MCF 10A (cell line): ENCODE results near the gene KLK10. TPM values are rescaled to one million over a fixed set of nuclear protein-coding genes. Genes with fewer than 3 reads are reported as not detected.

ENCODE experiments used
- BruUV-seq: library from RNA; stranded (reverse); fragments of 400-500 nt; replicated peaks from 2 replicates; lab custom pipeline; 2021; lab: Mats Ljungman, UMichigan
- CTCF ChIA-PET: fragments of 300-600 bp; sonication (Branson Sonifier 250); formaldehyde crosslinking; extraction: SDS; loops from one replicate; lab custom pipeline; 2021; ENCODE audit warnings: antibody characterized with exemption, inconsistent platforms; lab: Yijun Ruan, JAX
- POLR2A ChIA-PET: fragments of 300-600, 350-650 bp; sonication (Branson Sonifier 250); formaldehyde crosslinking; extraction: SDS; loops from one replicate; lab custom pipeline; 2020; ENCODE audit warnings: antibody characterized with exemption, inconsistent platforms; lab: Yijun Ruan, JAX
- DNase-seq: peaks from one replicate; pipeline ENCODE4 v3.0.0-alpha.2; 2018; ENCODE audit not compliant: unreplicated experiment
- H3K27ac Mint-ChIP-seq: one replicate; pipeline ENCODE4 v1.8.0; 2022; ENCODE audit warnings: mild to moderate bottlenecking, low read depth, mixed read lengths; ENCODE audit not compliant: unreplicated experiment
- H3K27me3 Mint-ChIP-seq: one replicate; pipeline ENCODE4 v1.8.0; 2022; ENCODE audit warnings: mixed read lengths; ENCODE audit not compliant: insufficient read depth, unreplicated experiment
- H3K36me3 Mint-ChIP-seq: one replicate; pipeline ENCODE4 v1.8.0; 2022; ENCODE audit warnings: mild to moderate bottlenecking, moderate library complexity, mixed read lengths; ENCODE audit not compliant: insufficient read depth, unreplicated experiment
- H3K4me1 Mint-ChIP-seq: one replicate; pipeline ENCODE4 v1.8.0; 2022; ENCODE audit warnings: mixed read lengths; ENCODE audit not compliant: insufficient read depth, unreplicated experiment
- H3K4me3 Mint-ChIP-seq: one replicate; pipeline ENCODE4 v1.8.0; 2022; ENCODE audit warnings: mild to moderate bottlenecking, moderate library complexity, mixed read lengths; ENCODE audit not compliant: unreplicated experiment
- H3K9me3 Mint-ChIP-seq: one replicate; pipeline ENCODE4 v1.8.0; 2022; ENCODE audit warnings: mixed read lengths; ENCODE audit not compliant: unreplicated experiment
- CTCF ChIP-seq: fragments of 200-600 bp; IDR thresholded peaks from one replicate; pipeline ENCODE4 v1.8.0; 2022; ENCODE audit warnings: antibody characterized with exemption, mild to moderate bottlenecking; ENCODE audit not compliant: unreplicated experiment
- intact Hi-C: fragments of 100-400 bp; cut with micrococcal nuclease; formaldehyde crosslinking; loops from 2 replicates; pipeline ENCODE4 v1.14.1; 2022
- total RNA-seq: library from RNA; stranded (reverse); gene quantifications from 2 replicates; pipeline ENCODE4 v1.2.3, GENCODE V29; 2022

KLK10 gene
- total RNA-seq, 1 experiment from 2014 or later: not detected

- DNase-seq: no peak
- no peak overlapping the region for H3K27ac Mint-ChIP-seq
- peaks cover 6% of the 10 kb centered on the region for H3K9me3 Mint-ChIP-seq
- TF ChIP-seq CTCF: no peak
- POLR2A ChIA-PET: interaction anchor here (1.0 kb wide), 1 partner anchor 21 kb away, joined by 4 read pairs; no protein-coding TSS in a partner anchor
- H3K36me3 Mint-ChIP-seq: peaks cover 6% of the 10 kb centered on the region
- peaks cover 11% of the 10 kb centered on the region for H3K27me3 Mint-ChIP-seq
- intact Hi-C loops: no loop called here
- no TSS peak for BruUV-seq
- CTCF ChIA-PET: interaction anchor here (0.5 kb wide), 1 partner anchor 94 kb away, joined by 3 read pairs; no protein-coding TSS in a partner anchor
- no peak overlapping the region for H3K4me3 Mint-ChIP-seq
- no peaks in the 10 kb centered on the region for H3K4me1 Mint-ChIP-seq
These were observed 18.5 kb downstream of the KLK10 start for GRCh38 chr19:51000981-51001380.

- TF ChIP-seq CTCF: no peak
- no peak overlapping the region for H3K4me3 Mint-ChIP-seq
- peaks cover 11% of the 10 kb centered on the region for H3K27me3 Mint-ChIP-seq
- peaks cover 6% of the 10 kb centered on the region for H3K9me3 Mint-ChIP-seq
- no peaks in the 10 kb centered on the region for H3K4me1 Mint-ChIP-seq
- peaks cover 6% of the 10 kb centered on the region for H3K36me3 Mint-ChIP-seq
- DNase-seq: no peak
- POLR2A ChIA-PET: interaction anchor here (1.0 kb wide), 1 partner anchor 20 kb away, joined by 4 read pairs; no protein-coding TSS in a partner anchor
- intact Hi-C loops: no loop called here
- CTCF ChIA-PET: no interaction called here
- H3K27ac Mint-ChIP-seq: no peak overlapping the region
- BruUV-seq: no TSS peak
These were observed 19.1 kb downstream of the KLK10 start for GRCh38 chr19:51000426-51000825.

- no TSS peak for BruUV-seq
- ChIA-PET POLR2A (no interaction called here), CTCF (interaction anchor here (0.6 to 1.0 kb wide), 2 partner anchors 19 to 616 kb away, joined by 3 to 4 read pairs; no protein-coding TSS in a partner anchor)
- no peak overlapping the region for H3K4me3 Mint-ChIP-seq
- DNase-seq: no peak
- intact Hi-C loops: no loop called here
- no peak overlapping the region for H3K27ac Mint-ChIP-seq
- no peaks in the 10 kb centered on the region for H3K4me1 Mint-ChIP-seq
- H3K27me3 Mint-ChIP-seq: peaks cover 11% of the 10 kb centered on the region
- TF ChIP-seq CTCF: no peak
- H3K36me3 Mint-ChIP-seq: peaks cover 6% of the 10 kb centered on the region
- H3K9me3 Mint-ChIP-seq: peaks cover 6% of the 10 kb centered on the region
These were observed 20.8 kb downstream of the KLK10 start for GRCh38 chr19:50998686-50999085.

GRCh38 chr19:50998061-50998460 lies 21.4 kb downstream of the KLK10 start:
- H3K36me3 Mint-ChIP-seq: peaks cover 6% of the 10 kb centered on the region
- no peak for TF ChIP-seq CTCF
- no TSS peak for BruUV-seq
- ChIA-PET CTCF (interaction anchor here (0.6 kb wide), 1 partner anchor 617 kb away, joined by 4 read pairs; no protein-coding TSS in a partner anchor), POLR2A (no interaction called here)
- H3K4me3 Mint-ChIP-seq: no peak overlapping the region
- no peak overlapping the region for H3K27ac Mint-ChIP-seq
- DNase-seq: no peak
- peaks cover 11% of the 10 kb centered on the region for H3K27me3 Mint-ChIP-seq
- intact Hi-C loops: no loop called here
- no peaks in the 10 kb centered on the region for H3K4me1 Mint-ChIP-seq
- H3K9me3 Mint-ChIP-seq: peaks cover 6% of the 10 kb centered on the region
